Heart right ventricle (tissue), 16 donors: ENCODE data around the gene IRX4. TPM values are rescaled to one million over a fixed set of nuclear protein-coding genes. Genes with fewer than 3 reads are reported as not detected.
A peak's percentile ranks its signal among the peaks of the same experiment; 100 is the strongest.

Experiments
- ATAC-seq, 8 donors: fragments of 200-7000 bp; cut with Tn5 transposase; one replicate each; pipeline ENCODE4 v1.9.1; 2020; ENCODE audit warnings: mild to moderate bottlenecking in 8 of 8, moderate library complexity in 8 of 8, moderate number of reproducible peaks in 1 of 8
- DNase-seq, 2 donors: peaks; one replicate each; pipeline ENCODE4 v3.0.0-alpha.2; 2020
- H3K27ac ChIP-seq, 10 donors: fragments of 200-600 bp; sonication (generic) in 2 of 10; one replicate each; pipeline versions ENCODE4 v1.5.0 to v1.8.0; 2020 to 2022; ENCODE audit warnings: mild to moderate bottlenecking in 3 of 10
- H3K27me3 ChIP-seq, 7 donors: fragments of 200-600 bp; one replicate each; pipeline ENCODE4 v1.8.0; 2021 to 2022; ENCODE audit warnings: mild to moderate bottlenecking in 2 of 7
- H3K36me3 ChIP-seq, 9 donors: fragments of 200-600 bp; sonication (generic) in 1 of 9; one replicate each; pipeline versions ENCODE4 v1.5.0 to v1.8.0; 2020 to 2022; ENCODE audit warnings: mild to moderate bottlenecking in 2 of 9
- H3K4me1 ChIP-seq, 9 donors: fragments of 200-600 bp; sonication (generic) in 1 of 9; one replicate each; pipeline versions ENCODE4 v1.5.0 to v1.8.0; 2020 to 2022; ENCODE audit warnings: mild to moderate bottlenecking in 4 of 9
- H3K4me3 ChIP-seq, 10 donors: fragments of 200-600 bp; sonication (generic) in 2 of 10; one replicate each; pipeline versions ENCODE4 v1.5.0 to v1.8.0; 2020 to 2022; ENCODE audit warnings: mild to moderate bottlenecking in 7 of 10, moderate library complexity in 2 of 10
- H3K9me3 ChIP-seq, 11 donors: fragments of 200-600 bp in 10 of 11; sonication (generic) in 2 of 11; one replicate each; pipeline versions ENCODE4 v1.5.0 to v1.8.0; 2013 to 2022; ENCODE audit warnings: mild to moderate bottlenecking in 2 of 11, control low read depth in 1 of 11, moderate library complexity in 1 of 11
- WGBS, 2 donors: extraction: QIAGEN DNeasy Blood & Tissue Kit; methylation state at CpG; one replicate each; pipeline ENCODE4 v1.1.7; 2013; ENCODE audit warnings: inconsistent platforms in 1 of 2; 5-methylcytosine and 5-hydroxymethylcytosine counted together
- intact Hi-C, 10 donors: fragments of 100-400 bp; cut with DNase I; formaldehyde crosslinking; loops; one replicate each; pipeline versions ENCODE4 v1.11.1 to v1.14.2; 2022
- polyA plus RNA-seq, 2 donors: library from polyadenylated mRNA; stranded (reverse); fragments of 200-250 nt; gene quantifications; one replicate each; pipeline ENCODE4 v1.2.3, GENCODE V29; 2013
- total RNA-seq, 10 donors: library from RNA; stranded (reverse); fragmentation: NEBNext Ultra II Directional in 3 of 10; extraction: Animal tissue kit (Norgen Biotek cat#: 25700) in 3 of 10; gene quantifications; one replicate each; pipeline versions ENCODE4 v1.2.1 to v1.2.4, GENCODE V29; 2021 to 2023
- TF ChIP-seq, protein P1 (sequence below), 9 donors: fragments of 200-600 bp; sonication (generic) in 2 of 9; IDR thresholded peaks; one replicate each; pipeline versions ENCODE4 v1.5.0 to v1.8.0; 2021 to 2022; ENCODE audit warnings: antibody characterized with exemption in 9 of 9, mild to moderate bottlenecking in 5 of 9, moderate library complexity in 1 of 9
- donor health status: Arrhythmogenic right ventricular cardiomyopathy.
- donor health status: ischemic (EF 13 %, LVEDD 7.1; RV severe dilation, severe dysfunction).
- donor health status: healthy with polysubstance abuse.
- donor health status: DM: no; HTN: yes; CAD: no.
- donor health status: DM: no; HTN: no; CAD: no.
- donor health status: ischemic (EF 25% LVEDD 6.9; RV normal size, moderate dysfunction).
- donor health status: ischemic (EF 25% LVEDD 5.7; RV mildly dilated, moderate dysfunction).
- donor health status: healthy.
- donor health status: DM: yes; HTN: yes; CAD: no.
- donor health status: Ischemic cardiomyopathy.
- donor health status: ischemic (EF 35%, LVEDD 5.7; RV mildly dilated, moderate dysfunction).
- donor health status: nonischemic (EF 11% LVEDD 7.7; RV severe dilation, severe dysfunction).
- donor health status: DM: yes; HTN: yes; CAD: no.
- donor health status: PGD.
- donor health status: ischemic (EF 29% LVEDD 5.4; RV normal size, mild dysfunction).
- donor health status: nonischemic (EF 23%, LVEDD 6.1; RV moderate dilation, normal function).

Gene IRX4
- total and polyA plus RNA-seq, 12 donors: 6.1 to 19.1 (median 11.2) TPM

DNA sequence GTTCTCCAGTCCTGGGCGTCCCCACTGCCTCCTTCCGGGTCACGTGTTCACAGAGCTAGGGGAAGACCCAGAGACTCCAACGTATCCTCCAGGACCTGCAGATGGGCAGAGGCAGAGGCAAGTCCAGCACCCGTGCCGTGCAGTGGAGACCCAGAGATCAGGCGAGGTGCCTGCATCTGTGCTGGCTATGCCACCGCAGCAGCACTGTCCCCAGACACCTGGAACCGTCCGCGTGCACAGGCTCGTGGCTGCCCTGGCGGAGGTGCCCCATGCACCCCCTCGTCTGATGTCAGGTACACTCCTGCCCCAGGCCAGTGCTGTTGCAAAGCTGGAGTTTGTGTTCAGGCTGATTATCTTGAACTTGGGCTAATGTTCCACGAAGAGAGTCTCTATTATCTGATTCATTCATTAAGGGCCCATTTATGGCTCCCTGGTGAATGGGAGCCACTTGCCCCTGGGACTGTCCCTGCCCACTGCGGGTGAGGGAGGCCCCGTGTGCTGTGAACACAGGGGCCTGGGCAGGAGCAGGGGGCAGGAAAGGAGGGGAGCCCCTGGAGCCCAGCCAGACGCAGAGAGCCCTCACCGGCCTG is 13.7 kb downstream of the IRX4 start:
- no peak overlapping the region for H3K27ac ChIP-seq
- H3K9me3 ChIP-seq: no peaks in the 10 kb centered on the region
- TF ChIP-seq, protein P1, sequence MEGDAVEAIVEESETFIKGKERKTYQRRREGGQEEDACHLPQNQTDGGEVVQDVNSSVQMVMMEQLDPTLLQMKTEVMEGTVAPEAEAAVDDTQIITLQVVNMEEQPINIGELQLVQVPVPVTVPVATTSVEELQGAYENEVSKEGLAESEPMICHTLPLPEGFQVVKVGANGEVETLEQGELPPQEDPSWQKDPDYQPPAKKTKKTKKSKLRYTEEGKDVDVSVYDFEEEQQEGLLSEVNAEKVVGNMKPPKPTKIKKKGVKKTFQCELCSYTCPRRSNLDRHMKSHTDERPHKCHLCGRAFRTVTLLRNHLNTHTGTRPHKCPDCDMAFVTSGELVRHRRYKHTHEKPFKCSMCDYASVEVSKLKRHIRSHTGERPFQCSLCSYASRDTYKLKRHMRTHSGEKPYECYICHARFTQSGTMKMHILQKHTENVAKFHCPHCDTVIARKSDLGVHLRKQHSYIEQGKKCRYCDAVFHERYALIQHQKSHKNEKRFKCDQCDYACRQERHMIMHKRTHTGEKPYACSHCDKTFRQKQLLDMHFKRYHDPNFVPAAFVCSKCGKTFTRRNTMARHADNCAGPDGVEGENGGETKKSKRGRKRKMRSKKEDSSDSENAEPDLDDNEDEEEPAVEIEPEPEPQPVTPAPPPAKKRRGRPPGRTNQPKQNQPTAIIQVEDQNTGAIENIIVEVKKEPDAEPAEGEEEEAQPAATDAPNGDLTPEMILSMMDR (IDR thresholded peaks at IDR 0.05): no peak
- WGBS, 2 donors: 77 to 82% methylated on average over 19 of the region's 19 CpGs
- H3K27me3 ChIP-seq: peaks cover 0 to 54% (median 41%) of the 10 kb centered on the region in 7 donors
- DNase-seq (peak in 1 of 2 donors; percentile 1), ATAC-seq (no peak)
- H3K4me1 ChIP-seq: no peaks in the 10 kb centered on the region
- intact Hi-C loops: no loop called here
- no peak overlapping the region for H3K4me3 ChIP-seq
- H3K36me3 ChIP-seq: no peaks in the 10 kb centered on the region

DNA sequence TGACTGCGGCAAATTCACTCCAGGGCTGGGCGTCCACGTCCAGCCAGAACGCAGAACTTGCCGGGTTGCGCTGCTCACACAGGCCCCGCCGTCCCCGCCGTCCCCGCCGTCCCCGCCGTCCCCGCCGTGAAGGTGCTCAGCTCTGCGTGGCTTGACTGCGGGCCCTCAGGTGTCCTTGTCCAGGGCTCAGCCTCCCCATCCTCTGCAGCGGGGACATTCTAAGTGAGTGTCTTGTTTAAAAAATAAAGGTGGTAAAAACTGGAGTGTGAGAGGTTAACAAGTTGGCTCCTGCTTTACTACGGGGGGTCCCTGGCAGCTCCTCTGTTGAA is 14.9 kb downstream of the IRX4 start:
- 46 to 67% methylated on average over 20 of the region's 20 CpGs for WGBS, 2 donors
- no peak for ATAC-seq
- no peak for DNase-seq
- intact Hi-C loops: no loop called here
- Histone ChIP-seq H3K27ac (no peak overlapping the region), H3K36me3 (no peaks in the 10 kb centered on the region), H3K4me1 (no peaks in the 10 kb centered on the region), H3K9me3 (no peaks in the 10 kb centered on the region), H3K27me3 (peaks cover 0 to 47% (median 31%) of the 10 kb centered on the region in 7 donors), H3K4me3 (no peak overlapping the region)
- TF ChIP-seq, protein P1 (IDR thresholded peaks at IDR 0.05): no peak

DNA sequence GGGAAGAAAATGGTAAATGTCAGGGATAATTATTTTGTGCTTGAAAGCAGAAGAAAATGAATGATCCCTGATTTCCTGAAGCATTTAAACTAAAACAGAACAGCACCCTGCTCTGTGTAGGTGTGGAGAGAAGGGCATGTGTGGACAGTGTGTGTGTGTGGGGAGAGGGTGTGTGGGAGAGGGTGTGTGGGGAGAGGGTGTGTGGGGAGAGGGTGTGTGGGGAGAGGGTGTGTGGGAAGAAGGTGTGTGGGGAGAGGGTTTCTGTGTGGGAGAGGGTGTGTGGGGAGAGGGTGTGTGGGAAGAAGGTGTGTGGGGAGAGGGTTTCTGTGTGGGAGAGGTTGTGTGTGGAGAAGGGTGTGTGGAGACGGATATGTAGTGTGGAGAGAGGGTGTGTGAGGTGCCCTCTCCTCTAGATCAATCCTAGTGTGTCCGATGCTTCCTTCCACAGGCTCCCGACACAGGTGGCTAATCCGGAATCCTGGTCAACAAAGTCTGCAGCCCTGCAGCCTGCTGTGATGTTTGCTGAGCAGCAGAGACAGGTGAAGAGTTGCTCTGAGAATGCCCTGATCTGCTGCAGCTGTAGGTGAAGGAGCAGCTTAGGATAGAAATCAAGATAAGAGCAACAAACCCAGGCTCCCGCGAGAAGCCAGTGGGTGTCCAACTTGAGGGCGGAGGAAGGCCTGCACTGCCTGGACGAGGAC is 15.5 kb downstream of the IRX4 start:
- no peak overlapping the region for H3K4me3 ChIP-seq
- TF ChIP-seq, protein P1 (IDR thresholded peaks at IDR 0.05): no peak
- H3K4me1 ChIP-seq: no peaks in the 10 kb centered on the region
- no peak overlapping the region for H3K27ac ChIP-seq
- peak in 1 of 8 donors; percentile 56 for ATAC-seq
- no peaks in the 10 kb centered on the region for H3K36me3 ChIP-seq
- no peak for DNase-seq
- intact Hi-C loops: no loop called here
- peaks cover 0 to 44% (median 27%) of the 10 kb centered on the region in 7 donors for H3K27me3 ChIP-seq
- 31 to 53% methylated on average over 8 of the region's 8 CpGs for WGBS, 2 donors
- no peaks in the 10 kb centered on the region for H3K9me3 ChIP-seq

DNA sequence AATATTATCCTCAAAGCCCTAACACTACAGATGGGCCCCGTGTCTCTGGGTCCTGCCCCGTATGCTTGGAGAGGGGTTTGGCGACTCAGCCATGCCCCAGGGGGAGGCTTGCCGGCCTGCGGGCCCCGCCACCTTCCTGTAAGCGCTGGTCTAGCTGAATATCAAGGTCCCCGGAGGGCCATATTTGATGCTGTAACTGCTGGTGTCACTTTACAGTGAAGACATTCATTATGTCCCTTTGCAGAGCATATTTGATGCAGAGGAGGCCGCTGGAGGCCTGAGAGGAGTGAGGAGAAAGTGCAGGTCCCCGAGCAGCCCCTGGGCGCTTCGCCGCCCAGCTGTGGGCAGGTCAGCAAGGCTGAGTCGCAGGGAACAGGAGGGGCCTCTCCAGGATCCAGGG is 16.8 kb downstream of the IRX4 start:
- no peak overlapping the region for H3K4me3 ChIP-seq
- H3K9me3 ChIP-seq: no peaks in the 10 kb centered on the region
- H3K27me3 ChIP-seq: peaks cover 0 to 40% (median 33%) of the 10 kb centered on the region in 7 donors
- peaks cover 0 to 6% (median 0%) of the 10 kb centered on the region in 9 donors for H3K4me1 ChIP-seq
- no peak overlapping the region for H3K27ac ChIP-seq
- intact Hi-C loops: no loop called here
- no peak for ATAC-seq
- no peaks in the 10 kb centered on the region for H3K36me3 ChIP-seq
- DNase-seq: no peak
- TF ChIP-seq, protein P1 (IDR thresholded peaks at IDR 0.05): no peak
- WGBS, 2 donors: 74 to 77% methylated on average over 14 of the region's 14 CpGs
